ENCODE results near the gene SLC10A7.

DNA sequence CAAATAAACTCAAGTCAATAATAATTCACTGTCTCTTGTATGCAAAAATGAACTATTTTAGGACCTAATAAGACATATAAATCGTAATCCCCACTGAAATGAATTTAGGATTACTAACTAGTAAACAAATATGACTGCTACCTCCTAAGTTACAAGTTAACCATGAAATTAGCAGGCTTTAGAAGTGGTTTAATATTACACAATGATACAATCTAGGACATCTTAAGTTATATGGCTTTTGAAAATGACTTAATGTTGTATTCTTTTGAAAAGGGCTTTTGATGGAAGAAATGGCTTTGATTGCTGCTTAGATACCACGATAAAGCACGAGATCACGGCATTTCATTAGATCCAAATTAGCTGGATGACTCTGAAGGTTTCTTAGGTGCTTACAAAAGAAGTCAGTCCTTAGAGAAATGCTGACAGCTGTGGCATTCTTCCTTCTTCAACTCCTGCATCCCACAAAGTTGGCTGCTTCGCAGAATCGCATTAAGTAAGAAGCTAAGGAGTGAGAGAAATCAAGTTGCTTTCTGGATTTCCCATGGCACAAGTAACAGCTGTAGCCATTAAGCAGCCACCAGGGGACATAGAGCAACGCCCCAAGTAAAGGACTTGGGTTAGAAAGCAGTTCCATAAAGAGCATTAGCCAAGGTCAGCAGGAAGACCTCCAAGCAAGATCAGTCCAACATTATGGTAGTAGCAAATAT lies 6.9 kb downstream of the SLC10A7 start:
- TF ChIP-seq ZNF274 (IDR thresholded peaks at IDR 0.05; ENCODE audit: insufficient read depth, insufficient read length) = no peak
- TF ChIP-seq TAF1 (IDR thresholded peaks at IDR 0.05; ENCODE audit: borderline replicate concordance, low read depth, low read length) = no peak
- TF ChIP-seq, protein P1, sequence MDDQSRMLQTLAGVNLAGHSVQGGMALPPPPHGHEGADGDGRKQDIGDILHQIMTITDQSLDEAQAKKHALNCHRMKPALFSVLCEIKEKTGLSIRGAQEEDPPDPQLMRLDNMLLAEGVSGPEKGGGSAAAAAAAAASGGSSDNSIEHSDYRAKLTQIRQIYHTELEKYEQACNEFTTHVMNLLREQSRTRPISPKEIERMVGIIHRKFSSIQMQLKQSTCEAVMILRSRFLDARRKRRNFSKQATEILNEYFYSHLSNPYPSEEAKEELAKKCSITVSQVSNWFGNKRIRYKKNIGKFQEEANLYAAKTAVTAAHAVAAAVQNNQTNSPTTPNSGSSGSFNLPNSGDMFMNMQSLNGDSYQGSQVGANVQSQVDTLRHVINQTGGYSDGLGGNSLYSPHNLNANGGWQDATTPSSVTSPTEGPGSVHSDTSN (IDR thresholded peaks at IDR 0.05; ENCODE audit: insufficient replicate concordance, low read depth, low read length) = no peak
- TF ChIP-seq RBBP5 (conservative IDR thresholded peaks at IDR 0.05) = no peak
- TF ChIP-seq RAD21 (IDR thresholded peaks at IDR 0.05; ENCODE audit: insufficient read depth, low read depth, low read length) = no peak
- no peak for TF ChIP-seq CTCF (IDR thresholded peaks at IDR 0.05 in 2 of 3, conservative IDR thresholded peaks at IDR 0.05 in 1 of 3; ENCODE audit: control insufficient read depth in 2 of 3, extremely low read depth in 1 of 3, insufficient read depth in 1 of 3, low read depth in 3 of 3, low read length in 3 of 3)
- no peak for TF ChIP-seq CHD1 (IDR thresholded peaks at IDR 0.05; ENCODE audit: low read depth, low read length)
- no peak for TF ChIP-seq JUND (IDR thresholded peaks at IDR 0.05; ENCODE audit: low read depth, low read length)
- TF ChIP-seq, protein P2, sequence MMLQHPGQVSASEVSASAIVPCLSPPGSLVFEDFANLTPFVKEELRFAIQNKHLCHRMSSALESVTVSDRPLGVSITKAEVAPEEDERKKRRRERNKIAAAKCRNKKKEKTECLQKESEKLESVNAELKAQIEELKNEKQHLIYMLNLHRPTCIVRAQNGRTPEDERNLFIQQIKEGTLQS (IDR thresholded peaks at IDR 0.05; ENCODE audit: borderline replicate concordance, extremely low read depth, low read depth, low read length) = no peak
- TF ChIP-seq ETV6 (conservative IDR thresholded peaks at IDR 0.05 in 1 of 2, IDR thresholded peaks at IDR 0.05 in 1 of 2; ENCODE audit: borderline replicate concordance in 1 of 2, low read depth in 1 of 2) = no peak
- TF ChIP-seq SREBF2 (IDR thresholded peaks at IDR 0.05; ENCODE audit: low read length) = no peak
